ENCODE measurements around the gene RABEP2. TPM values are rescaled to one million over a fixed set of nuclear protein-coding genes. Genes with fewer than 3 reads are reported as not detected.

The RABEP2 gene
- total RNA-seq, 1 experiment from 2014 or later = 17.5 TPM

GRCh38 chr16:28930652-28931051, 5.6 kb upstream of the RABEP2 start:
- Histone ChIP-seq H3K79me1 (ENCODE audit: insufficient read depth, low read depth, low read length, poor library complexity, severe bottlenecking) (no peaks in the 10 kb centered on the region), H3K27ac (ENCODE audit: insufficient read length, low read depth, low read length) (no peak overlapping the region), H3K4me1 (ENCODE audit: insufficient read depth, low read length) (no peaks in the 10 kb centered on the region), H2BK15ac (ENCODE audit: low read depth, low read length) (no peak overlapping the region), H3K27me3 (ENCODE audit: insufficient read depth, low read length) (no peaks in the 10 kb centered on the region), H3K56ac (ENCODE audit: insufficient read length, low read depth, low read length) (no peak overlapping the region), H2AFZ (ENCODE audit: low read length) (no peak overlapping the region), H4K8ac (replicated peaks; ENCODE audit: insufficient read length, low read depth, low read length) (no peak overlapping the region), H3K14ac (ENCODE audit: insufficient read depth, low read length) (no peak overlapping the region), H3K4me2 (ENCODE audit: insufficient read depth, insufficient read length, low read length) (no peak overlapping the region), H3K23ac (ENCODE audit: insufficient read length, low read depth, low read length) (no peak overlapping the region), H2BK120ac (ENCODE audit: low read depth, low read length, poor library complexity, severe bottlenecking) (no peak overlapping the region), H4K91ac (ENCODE audit: insufficient read length, low read depth, low read length) (no peak overlapping the region), H4K5ac (ENCODE audit: insufficient read length, low read depth, low read length) (no peak overlapping the region), H3K9ac (ENCODE audit: extremely low read depth, insufficient read length, low read length) (no peak overlapping the region), H2BK12ac (ENCODE audit: insufficient read length, low read depth, low read length) (no peak overlapping the region), H3K79me2 (ENCODE audit: insufficient read depth, low read length) (no peaks in the 10 kb centered on the region), H3T11ph (ENCODE audit: low read length) (no peak overlapping the region), H3K9me3 (ENCODE audit: control insufficient read depth, low read depth, low read length) (no peaks in the 10 kb centered on the region), H4K20me1 (ENCODE audit: control insufficient read depth, insufficient read depth, insufficient read length) (no peaks in the 10 kb centered on the region), H2BK20ac (ENCODE audit: low read depth, low read length, poor library complexity, severe bottlenecking) (no peak overlapping the region), H2BK5ac (ENCODE audit: insufficient read length, low read length) (no peak overlapping the region), H3K23me2 (ENCODE audit: insufficient read length, low read depth, low read length, poor library complexity, severe bottlenecking) (peaks cover 2% of the 10 kb centered on the region), H3K4ac (ENCODE audit: low read depth, low read length) (no peak overlapping the region), H2AK5ac (ENCODE audit: insufficient read length, low read length) (no peak overlapping the region), H3K18ac (ENCODE audit: insufficient read length, low read depth, low read length) (no peak overlapping the region)
- WGBS (ENCODE audit: extremely low coverage, insufficient read length, low lambda C conversion rate) = no CpG with 5 or more reads among the region's 3 CpGs
- Mint-ChIP-seq H3K27ac (peak overlapping the region in 2 of 3 experiments; percentile 88 to 94; a peak in 5 of 7 replicates), H3K9me3 (no peaks in the 10 kb centered on the region), H3K4me3 (no peak overlapping the region; a peak in 1 of 5 replicates), H3K36me3 (ENCODE audit: insufficient read depth in 1 of 3, low read depth in 3 of 3) (no peaks in the 10 kb centered on the region; a peak in 1 of 7 replicates), H3K4me1 (peaks cover 6 to 11% of the 10 kb centered on the region in 2 experiments), H3K27me3 (ENCODE audit: low read depth) (peaks cover 4% of the 10 kb centered on the region)
- TF ChIP-seq CTCF (conservative IDR thresholded peaks at IDR 0.05) = no peak
- DNase-seq = no peak
